HG02943 (cell line): ENCODE results near the gene PUS10.
"Not testable (repeated sequence)": the region's sequence is repeated elsewhere in the genome, so short reads cannot be mapped to it uniquely, and the experiment has no call there.

ENCODE experiments used
- ATAC-seq: cut with Tn5 transposase; IDR thresholded peaks from one replicate; pipeline ENCODE4 v1.9.1; 2021; ENCODE audit warnings: mild to moderate bottlenecking, low read depth, moderate library complexity; ENCODE audit not compliant: unreplicated experiment

PUS10 gene

DNA sequence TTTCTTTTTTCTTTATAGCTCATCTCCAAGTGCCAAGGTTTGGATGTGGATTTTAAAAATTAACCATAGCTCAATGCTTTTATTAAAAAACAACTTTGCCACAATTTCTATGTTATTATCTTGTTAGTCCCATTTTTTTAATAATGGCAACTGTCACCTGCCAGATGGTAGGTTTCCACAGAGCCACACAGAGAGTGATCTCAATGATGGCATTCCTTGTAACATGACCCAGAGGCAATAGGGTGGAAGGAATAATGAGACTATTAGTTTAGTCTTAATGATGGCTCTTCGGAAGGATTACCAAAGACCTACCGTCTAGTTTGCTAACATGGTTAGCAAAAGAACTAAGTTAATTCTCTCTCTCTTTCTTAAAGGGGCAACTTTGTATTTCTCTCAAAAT is 72.7 kb downstream of the PUS10 start:
- ATAC-seq = no peak

DNA sequence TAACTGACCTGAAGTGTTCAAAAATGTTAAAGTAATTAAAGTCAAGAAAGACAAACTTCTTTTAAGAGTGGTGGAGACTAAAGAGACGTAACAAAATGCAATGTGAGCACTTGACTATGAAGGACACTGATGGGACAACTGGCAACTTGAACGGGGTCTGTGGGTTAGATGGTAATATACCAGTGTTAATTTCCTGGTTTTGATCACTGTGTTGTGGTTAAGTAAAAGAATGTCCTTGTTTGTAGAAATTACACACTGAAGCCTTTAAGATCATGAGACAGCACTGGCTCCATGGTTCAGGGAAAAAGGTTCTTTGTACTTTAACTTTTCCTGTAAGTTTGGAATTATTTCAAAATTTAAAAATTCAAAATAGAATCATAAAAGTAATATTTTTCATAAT is 78.4 kb downstream of the PUS10 start:
- no peak for ATAC-seq

DNA sequence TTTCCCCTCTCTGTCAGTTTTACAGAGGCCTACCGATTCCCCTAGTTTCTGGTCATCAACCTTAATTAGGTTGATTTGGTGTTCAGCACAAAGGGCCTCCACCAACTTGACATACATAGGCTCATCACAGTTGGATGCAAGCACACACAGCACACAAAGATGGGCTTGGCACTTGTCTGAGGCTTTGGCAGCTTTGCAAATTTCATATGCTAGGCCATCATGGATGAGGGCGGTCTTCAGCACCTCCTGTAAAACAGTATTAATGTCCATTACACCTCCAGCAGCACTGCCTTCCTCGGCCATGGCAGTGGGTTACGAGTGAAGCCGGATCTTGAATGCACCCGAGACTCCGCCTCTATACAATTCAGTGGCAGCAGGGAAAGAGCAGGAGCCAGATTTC is 79.8 kb downstream of the PUS10 start:
- ATAC-seq = no peak

DNA sequence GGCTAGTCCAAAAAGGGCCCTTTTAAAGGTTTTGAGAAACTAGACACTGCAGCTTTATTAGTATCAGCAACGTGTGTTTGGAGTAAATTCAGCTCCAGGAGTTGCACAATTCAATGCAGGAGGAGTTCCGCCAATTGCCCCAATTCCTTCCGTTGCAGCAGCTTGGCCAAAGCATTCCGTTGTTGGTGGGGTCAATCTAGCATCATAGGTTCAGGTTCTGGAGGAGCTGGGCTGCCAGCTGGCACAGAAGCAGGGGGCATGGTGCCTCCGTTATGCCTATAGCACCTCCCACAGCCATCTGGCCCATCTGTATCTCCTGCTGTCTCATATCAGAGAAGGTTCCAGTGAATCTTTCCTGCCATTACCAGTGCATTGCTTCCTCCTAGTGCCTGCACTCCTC is 81.3 kb downstream of the PUS10 start:
- ATAC-seq = no peak

DNA sequence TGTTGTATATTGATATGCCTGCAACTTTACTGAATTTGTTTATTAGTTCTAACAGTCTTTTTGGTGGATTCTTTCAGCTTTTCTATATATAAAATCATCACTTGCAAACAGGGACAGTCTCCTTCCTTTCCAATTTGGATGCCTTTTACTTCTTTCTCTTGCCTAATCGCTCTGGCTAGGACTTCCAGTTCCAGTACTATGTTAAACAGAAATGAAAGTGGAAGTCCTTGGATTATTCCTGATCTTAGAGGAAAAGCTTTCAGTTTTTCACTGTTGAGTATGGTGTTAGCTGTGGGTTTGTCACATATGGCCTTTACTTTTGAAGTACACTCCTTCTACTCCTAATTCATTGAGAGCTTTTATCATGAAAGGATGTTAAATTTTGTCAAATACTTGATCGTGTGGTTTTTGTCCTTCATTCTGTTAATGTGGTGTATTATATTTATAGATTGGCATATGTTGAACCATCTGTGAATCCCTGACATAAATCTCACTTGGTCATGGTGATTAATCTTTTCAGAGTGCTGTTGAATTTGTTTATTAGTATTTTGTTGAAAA is 83.8 kb downstream of the PUS10 start:
- ATAC-seq = no peak

DNA sequence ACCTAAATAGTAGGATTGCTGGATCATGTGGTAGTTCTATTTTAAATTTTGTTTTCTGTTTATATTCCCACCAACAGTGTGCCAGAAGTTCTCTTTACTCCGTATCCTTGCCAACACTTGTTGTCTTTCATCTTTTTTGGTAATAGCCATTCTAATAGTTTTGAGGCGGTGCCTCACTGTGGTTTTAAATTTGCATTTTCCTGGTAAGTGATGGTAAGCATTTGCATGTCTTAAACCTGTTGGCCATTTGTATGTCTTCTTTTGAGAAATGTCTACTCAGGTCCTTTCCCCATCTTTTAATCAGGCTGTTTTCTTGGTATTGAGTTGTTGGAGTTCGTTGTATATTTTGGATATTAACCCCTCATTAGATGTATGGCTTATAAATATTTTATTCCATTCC is 85.1 kb downstream of the PUS10 start:
- no peak for ATAC-seq

DNA sequence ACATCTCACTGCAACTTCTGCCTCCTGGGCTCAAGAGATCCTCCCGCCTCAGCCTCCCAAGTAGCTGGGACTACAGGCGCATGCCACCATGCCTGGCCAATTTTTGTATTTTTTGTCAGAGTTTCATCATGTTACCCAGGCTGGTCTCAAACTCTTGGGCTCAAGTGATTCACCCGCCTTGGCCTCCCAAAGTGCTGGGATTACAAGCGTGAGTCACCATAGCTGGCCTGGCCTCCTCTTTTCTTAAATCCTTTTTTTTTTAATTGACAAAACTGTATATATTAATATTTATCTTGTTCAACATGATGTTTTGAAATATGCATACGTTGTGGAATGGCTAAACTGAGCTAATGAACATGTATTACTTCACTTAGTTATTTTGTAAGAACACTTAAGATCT is 86.0 kb downstream of the PUS10 start:
- ATAC-seq = not testable (repeated sequence)

DNA sequence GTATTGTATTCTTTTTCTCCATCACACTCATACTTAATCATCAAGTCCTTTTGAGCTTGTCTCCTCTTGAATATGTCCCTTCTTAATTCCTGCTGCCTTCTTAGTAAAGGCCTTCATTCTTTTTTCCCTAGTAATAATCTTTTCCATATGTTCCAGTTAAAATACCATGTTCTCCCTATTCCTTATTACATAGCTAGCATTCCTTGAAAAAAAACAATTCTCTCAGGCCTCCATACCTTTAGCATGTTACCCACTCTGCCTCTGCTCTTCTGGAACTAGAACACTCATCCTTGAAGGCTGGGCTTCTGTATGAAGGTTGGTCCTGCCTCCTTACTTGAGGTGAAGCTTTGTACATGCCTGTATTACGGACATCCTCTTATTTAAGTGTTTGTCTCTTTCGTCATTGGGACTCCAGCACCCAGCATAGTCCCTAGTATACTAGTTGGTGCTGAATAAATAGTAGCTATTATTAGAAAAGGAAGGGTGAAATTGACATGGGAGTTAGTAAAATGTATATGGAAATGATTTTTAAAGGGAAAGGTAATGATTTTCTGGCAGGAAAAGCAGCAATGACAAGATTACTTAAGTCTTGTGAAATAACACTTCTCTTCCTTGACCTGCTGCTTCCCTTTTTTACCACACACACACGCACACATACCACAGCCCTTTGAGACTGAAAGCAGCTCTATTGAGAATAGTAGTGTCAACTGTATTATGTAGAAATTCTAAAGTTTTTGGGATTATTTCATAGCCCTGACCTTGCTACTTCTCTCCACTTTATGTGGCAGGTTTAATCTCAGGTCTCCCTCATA is 91.1 kb downstream of the PUS10 start:
- no peak for ATAC-seq

DNA sequence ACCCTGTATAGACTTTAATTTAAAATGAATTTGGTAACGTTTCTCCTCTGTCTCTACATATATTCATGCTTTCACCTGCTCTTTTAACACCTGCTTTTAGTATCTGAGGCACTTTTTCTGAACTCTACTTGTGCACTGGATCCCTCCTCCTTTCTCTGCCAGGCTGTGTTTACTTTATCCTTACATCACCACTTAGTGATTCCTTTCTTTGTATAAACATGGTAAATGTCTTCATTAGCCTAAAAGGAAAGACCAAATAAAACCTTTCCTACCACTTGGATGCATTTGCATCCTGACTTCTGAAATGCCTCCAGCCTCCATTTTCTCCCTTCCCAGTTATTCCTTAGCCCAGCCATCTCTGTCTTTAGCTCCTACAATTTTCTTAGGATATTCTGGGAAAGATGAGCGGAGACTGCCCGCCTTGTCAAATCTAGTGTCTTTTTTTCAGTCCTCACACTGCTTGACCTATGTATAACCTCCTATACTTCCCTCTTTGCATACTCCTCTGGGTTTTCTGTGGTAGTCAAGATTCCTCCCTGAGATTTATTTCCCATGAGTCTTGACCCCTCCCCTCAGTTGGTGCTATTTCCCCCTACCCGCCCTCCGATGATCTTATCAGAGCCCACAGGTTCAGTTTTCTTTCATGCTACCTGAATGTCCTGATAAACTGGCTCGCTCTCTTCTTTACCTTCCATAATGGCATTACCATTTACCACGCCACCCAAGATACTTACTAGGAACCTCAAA is 91.9 kb downstream of the PUS10 start:
- no peak for ATAC-seq

DNA sequence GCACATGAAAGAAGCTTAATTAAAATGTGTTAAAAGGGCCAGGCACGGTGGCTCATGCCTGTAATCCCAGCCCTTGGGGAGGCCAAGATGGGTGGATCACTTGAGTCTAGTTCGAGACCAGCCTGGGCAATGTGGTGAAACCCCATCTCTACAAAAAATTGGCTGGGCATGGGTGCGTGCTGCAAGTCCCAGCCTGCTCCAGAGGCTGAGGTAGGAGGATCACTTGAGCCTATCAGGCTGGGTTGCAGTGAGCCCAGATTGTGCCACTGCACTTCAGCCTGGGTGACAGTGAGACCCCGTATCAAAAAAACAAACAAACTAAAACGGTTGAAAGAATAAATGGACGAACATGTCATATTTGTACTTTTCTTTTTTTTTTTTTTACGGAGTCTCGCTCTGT is 110.7 kb downstream of the PUS10 start:
- ATAC-seq = no peak

DNA sequence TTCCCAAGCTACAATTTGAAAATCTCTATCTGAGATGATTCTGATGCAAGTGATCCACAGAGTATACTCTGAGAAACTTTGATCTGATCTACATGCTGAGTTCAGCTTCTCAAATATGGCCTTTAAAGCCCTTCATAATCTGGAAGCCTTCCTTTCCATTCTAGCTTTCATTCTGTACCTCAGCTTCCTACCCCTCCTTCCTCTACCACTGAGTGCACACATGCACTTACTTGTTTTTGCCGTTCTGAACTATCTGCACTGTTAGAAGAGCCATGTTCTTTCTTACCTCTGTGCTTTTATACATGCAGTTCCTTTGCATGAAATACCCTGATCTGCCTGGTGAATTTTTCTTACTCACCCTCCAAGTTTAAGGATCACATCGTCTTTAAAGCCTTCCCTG is 111.7 kb downstream of the PUS10 start:
- ATAC-seq = no peak

DNA sequence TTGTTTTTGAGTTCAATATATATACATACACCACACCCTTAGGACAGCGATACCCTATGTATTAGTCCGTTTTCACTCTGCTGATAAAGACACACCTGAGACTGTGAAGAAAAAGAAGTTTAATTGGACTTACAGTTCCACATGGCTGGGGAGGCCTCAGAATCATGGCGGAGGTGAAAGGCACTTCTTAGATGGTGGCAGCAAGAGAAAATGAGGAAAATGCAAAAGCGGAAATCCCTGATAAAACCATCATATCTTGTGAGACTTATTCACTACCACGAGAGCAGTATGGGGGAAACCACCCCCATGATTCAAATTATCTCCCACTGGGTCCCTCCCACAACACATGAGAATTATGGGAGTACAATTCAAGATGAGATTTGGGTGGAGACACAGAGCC is 112.2 kb downstream of the PUS10 start:
- ATAC-seq = not testable (repeated sequence)

DNA sequence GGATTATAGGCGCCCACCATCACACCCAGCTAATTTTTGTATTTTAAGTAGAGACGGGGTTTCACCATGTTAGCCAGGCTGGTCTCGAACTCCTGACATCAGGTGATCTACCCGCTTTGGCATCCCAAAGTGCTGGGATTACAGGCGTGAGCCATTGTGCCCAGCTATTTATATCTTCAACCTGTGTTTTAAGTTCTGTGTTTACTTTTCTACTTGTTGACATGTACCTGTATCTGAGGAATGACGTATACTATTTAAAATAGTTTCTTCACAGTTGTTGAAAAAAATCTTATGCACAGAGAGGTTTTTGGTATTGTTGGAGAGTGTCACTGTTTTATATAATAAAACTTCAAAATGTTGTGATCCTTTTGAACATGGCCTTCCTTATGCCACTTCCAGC is 116.8 kb downstream of the PUS10 start:
- not testable (repeated sequence) for ATAC-seq

DNA sequence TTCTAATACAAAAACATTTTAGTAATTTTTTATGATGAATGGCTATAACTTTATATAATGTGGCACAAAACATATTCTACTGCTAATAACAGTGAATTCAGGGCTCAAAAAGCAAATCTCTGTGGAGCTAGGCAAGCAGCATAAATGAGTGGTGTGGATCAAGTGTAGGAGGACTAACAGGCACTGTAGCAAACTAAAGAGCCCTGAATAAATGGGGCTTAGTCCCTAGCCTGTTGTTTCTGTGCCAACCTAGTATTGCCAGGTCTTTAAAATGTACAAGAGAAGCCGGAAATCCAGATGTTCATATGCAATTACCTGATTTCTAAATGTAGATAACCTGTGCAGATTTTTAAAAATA is 118.2 kb downstream of the PUS10 start:
- no peak for ATAC-seq

DNA sequence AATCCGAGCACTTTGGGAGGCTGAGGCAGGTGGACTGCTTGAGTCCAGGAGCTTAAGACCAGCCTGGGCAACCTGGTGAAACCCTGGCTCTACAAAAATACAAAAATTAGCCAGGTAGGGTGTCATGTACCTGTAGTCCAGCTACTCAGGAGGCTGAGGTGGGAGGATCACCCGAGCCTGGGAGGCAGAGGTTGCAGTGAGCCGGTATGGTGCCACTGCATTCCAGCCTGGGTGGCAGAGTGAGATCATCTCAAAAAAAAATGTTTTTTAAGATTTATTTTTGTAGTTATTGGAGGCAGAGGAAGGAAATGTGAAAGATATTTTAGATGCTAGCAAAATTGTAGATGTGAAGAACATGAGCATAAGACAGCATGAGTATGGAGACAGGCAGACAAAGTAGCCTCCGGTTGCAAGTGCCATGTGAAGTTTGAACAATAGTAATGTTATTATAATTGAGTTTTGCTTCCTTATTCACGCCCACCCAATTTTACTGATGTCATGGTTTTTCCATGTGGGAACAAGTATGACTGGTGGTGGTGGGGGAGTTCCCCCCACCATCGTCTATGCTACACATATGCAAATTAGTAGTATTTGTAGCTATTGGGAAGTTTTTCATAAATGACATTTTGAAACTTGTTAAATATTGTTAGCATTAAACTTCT is 118.7 kb downstream of the PUS10 start:
- ATAC-seq = no peak

DNA sequence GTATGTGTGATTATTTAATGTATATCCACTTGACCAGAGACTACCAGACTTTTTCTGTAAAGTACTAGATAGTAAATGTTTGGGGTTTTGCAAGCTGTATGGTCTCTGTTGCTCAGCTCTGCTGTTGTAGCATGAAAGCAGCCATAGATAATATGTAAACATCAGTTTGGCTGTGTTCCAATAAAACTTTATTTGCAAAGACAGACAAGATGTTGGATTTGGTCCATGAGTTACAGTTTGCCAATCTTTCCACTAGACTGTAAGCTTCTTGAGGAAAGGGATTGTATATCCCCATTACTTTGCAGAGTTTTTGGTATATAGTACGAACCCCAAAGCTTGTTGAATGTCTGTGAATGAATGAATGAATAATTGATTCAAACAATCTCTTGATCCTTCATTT is 119.5 kb downstream of the PUS10 start:
- no peak for ATAC-seq
